NOMO-1 (cell line): ENCODE data around the gene TAS2R39.
A peak's percentile ranks its signal among the peaks of the same experiment; 100 is the strongest.

Experiments used
- DNase-seq, 2 experiments: peaks; one replicate each; lab custom pipeline; 2025; ENCODE audit not compliant: unreplicated experiment in 2 of 2; lab: John Stamatoyannopoulos, UW

TAS2R39 gene

GRCh38 chr7:143214789-143215679 is 31.8 kb downstream of the TAS2R39 start:
- peak; percentile 6 to 43 for DNase-seq

- DNase-seq, result no peak
Observed at GRCh38 chr7:143216151-143216550, 32.9 kb downstream of the TAS2R39 start.

GRCh38 chr7:143216686-143217085 is 33.5 kb downstream of the TAS2R39 start:
- no peak for DNase-seq

DNA sequence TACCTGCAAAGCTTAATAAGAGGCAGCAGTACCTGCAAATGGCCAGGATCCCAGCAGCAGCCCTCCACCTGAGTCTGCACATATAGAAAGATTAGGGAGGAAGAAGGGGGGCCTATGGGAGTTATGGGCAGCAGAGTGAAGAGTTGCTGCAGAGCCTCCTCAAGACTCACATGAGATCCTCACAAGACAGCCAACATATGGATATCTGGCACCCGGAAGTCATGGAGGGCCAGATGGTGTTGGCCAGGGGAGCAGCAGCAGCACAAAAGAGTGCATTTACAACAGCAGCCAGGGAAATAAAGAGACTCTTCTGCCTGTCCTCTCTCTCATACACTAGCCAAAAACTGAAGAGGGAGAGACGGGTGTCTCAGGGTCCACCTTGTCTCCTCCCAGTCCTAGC is 34.6 kb downstream of the TAS2R39 start:
- DNase-seq, result no peak

DNA sequence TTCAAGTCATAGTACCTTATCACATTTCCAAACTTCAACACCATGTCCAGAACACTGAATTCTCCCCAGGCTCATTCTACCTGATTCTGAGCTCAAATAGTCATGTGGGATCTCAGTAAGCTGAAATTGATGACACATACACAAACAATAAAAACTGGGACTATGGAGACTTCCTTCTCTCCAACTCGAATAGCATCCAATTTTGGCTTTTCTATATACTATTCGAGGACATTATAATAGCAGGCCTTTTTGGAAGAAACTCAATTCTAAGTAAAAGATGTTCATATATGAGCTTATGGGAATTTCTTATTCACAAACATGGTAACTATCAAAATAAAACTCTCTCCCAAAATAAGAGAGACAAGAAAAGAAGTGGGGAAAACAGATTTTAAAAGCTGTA is 38.1 kb downstream of the TAS2R39 start:
- DNase-seq, result no peak

GRCh38 chr7:143221737-143222136 is 38.5 kb downstream of the TAS2R39 start, which contains the start of gene TAS2R40:
Gene TAS2R40 (plus strand): TSS chr7:143222037. CDS start chr7:143222079, 42 bp downstream.
- DNase-seq, result no peak

- peak; percentile 68 to 71 for DNase-seq
Observed at GRCh38 chr7:143222782-143223181, 39.6 kb downstream of the TAS2R39 start.

- no peak for DNase-seq
Observed at GRCh38 chr7:143223784-143224183, 40.6 kb downstream of the TAS2R39 start.

DNA sequence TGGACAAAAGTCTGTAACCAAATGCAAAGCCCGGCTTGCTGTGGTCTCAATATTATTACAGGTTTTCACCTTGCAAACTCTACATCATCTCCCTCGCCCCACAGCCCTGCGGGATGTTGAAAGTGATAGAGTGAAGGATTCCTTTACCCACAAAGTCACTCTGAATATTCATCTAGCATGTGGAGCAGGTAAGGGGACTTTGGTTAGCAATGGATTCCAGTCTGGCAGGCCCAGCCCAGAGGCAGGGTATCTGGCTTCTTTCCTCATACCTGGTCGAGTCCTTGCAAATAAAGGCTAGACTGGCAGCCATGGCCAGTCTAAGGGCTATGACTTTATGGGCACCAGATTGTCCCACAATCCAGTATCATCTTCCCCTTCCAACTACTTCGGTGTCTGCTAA is 41.8 kb downstream of the TAS2R39 start:
- DNase-seq, result no peak

GRCh38 chr7:143227806-143228205 is 44.6 kb downstream of the TAS2R39 start:
- DNase-seq, result no peak

DNA sequence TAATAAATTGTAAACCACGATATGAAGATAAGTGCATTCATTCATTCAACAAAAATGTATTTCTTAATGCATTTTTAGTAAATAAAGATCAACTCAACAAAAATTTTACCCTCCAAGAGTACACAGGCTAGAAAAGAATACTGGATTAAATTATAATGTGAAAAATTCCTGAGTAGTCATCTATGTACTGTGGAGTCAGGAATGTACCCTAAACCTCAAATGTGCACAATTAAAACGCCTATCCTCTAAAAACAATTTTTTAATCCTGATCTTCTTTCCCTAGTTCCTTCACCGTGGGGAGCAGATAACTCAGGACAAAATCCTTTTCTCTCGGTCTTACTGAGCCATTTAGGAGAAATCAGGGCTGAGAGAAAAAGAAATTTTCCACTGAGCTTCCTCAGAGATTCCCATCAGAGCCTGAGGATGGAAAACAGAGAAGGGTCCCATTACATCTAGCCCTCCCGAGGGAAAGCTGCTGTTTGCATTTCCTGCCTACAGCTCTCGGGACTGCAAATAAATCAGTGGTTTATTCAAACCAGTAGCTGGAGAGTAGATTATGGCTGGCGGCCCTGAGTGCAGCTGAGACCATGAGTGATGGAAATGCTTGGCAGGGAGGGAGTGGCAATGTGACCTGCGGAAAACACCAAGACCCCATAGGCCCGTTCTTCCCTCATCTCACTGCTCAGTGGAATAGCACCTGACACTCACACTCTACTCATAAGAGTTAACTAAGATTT is 46.0 kb downstream of the TAS2R39 start:
- no peak for DNase-seq

GRCh38 chr7:143230602-143231457 is 47.6 kb downstream of the TAS2R39 start:
- no peak for DNase-seq
